ENCODE measurements around the gene DLG2.

DLG2 gene

DNA sequence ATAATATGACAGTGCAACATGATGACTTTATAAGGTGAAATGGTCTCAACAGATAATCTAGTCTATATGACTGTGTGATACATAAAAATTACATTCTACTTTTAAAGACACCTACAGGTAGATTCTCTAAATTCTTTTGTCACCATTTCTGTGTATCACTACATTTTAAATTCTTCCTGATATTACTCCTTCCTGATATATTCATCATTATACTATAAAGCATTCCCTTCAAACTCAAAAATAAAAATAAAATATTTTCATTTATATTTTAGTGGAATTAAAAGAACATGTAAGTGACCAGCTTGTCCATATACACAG is 1062.3 kb downstream of the DLG2 start:
- Histone ChIP-seq H3K27me3 (ENCODE audit: insufficient read depth, low read length) (no peaks in the 10 kb centered on the region), H3K4me3 (ENCODE audit: low read length) (no peak overlapping the region), H3K4me1 (ENCODE audit: insufficient read depth, low read length) (no peaks in the 10 kb centered on the region), H2AFZ (ENCODE audit: low read depth, low read length) (no peak overlapping the region), H3K9me3 (ENCODE audit: low read length) (no peaks in the 10 kb centered on the region), H3K36me3 (ENCODE audit: insufficient read depth, low read length) (no peaks in the 10 kb centered on the region)

DNA sequence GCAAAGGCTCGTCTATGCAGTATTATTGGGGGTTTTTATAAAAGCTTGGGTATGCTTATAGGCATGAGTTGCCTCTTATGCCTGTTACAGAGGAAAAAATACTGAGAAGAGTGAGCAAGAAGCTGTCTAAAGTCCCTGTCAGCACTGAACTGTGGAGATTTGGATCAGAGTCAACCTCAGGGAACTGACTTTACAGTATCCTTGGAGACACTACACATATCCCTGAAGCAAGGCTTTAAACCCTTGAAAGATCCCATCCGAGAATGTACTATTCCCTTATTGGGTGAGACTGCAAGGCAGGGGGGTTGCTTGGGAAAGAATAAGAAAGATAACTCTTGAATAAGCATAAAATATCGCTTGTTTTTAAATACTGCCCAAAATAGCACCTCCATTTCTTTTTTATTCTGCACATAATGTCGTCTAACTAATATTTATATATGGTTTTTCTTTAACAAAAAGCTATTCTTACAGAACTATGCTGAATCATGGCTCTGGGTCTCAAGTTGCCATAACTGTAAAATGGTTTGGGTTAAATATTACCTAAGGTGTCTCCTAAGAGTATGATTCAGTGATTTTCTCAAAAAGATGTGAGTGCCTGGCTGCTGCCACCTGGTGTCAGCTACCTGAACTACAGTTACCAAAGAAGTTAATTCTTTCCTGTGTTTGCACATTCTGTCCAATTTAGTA is 1062.8 kb downstream of the DLG2 start:
- Histone ChIP-seq H3K36me3 (ENCODE audit: insufficient read depth, low read length) (no peaks in the 10 kb centered on the region), H3K27me3 (ENCODE audit: insufficient read depth, low read length) (no peaks in the 10 kb centered on the region), H3K9me3 (ENCODE audit: low read length) (no peaks in the 10 kb centered on the region), H2AFZ (ENCODE audit: low read depth, low read length) (no peak overlapping the region), H3K4me3 (ENCODE audit: low read length) (no peak overlapping the region), H3K4me1 (ENCODE audit: insufficient read depth, low read length) (no peaks in the 10 kb centered on the region)

DNA sequence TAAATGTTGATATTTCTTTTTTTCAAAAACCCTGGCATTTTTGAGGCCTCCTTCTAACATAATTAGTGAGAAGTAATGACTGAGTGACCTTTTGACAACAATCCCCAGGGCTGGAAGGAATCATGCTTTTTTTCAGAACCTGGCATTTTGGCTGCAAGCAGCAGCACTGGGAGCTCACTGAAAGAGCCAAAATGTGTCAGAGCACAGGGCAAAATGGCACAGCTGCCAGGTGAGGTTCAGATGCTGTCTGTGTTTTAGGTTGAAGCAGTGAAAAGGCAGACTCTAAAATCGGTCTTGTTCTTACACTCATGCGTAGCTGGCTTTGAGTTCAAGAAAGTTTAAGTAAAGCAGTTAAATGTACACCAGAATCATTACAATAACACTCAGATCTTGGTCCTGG is 1063.8 kb downstream of the DLG2 start:
- no peaks in the 10 kb centered on the region for H3K9me3 ChIP-seq (ENCODE audit: low read length)
- no peak overlapping the region for H2AFZ ChIP-seq (ENCODE audit: low read depth, low read length)
- H3K36me3 ChIP-seq (ENCODE audit: insufficient read depth, low read length), result no peaks in the 10 kb centered on the region

DNA sequence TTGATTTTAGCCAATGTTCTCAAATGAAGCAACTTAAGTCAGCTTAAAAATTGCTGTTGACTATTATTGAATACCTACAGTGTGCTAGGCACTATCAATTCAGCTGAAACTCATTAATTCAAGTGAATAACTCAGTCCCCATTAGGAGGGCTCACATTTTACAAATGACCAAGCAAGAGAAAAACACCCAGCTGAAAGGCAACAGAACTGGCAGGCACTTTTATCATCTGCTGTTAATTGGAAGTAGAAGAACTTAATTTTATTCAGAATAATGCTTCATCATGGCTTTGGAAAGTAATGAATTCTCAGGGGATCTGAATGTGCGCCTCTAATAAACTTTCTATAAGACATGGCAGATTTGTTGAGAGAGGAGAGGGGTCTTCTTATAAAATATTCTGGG is 1066.9 kb downstream of the DLG2 start:
- Histone ChIP-seq H3K9me3 (ENCODE audit: low read length) (no peaks in the 10 kb centered on the region), H3K36me3 (ENCODE audit: insufficient read depth, low read length) (no peaks in the 10 kb centered on the region), H3K4me1 (ENCODE audit: insufficient read depth, low read length) (no peaks in the 10 kb centered on the region), H3K4me3 (ENCODE audit: low read length) (no peak overlapping the region), H2AFZ (ENCODE audit: low read depth, low read length) (no peak overlapping the region), H3K27me3 (ENCODE audit: insufficient read depth, low read length) (no peaks in the 10 kb centered on the region)

More for the DNA sequence above, 1063.8 kb downstream of the DLG2 start:
- Histone ChIP-seq H3K4me3 (ENCODE audit: low read length) (no peak overlapping the region), H3K4me1 (ENCODE audit: insufficient read depth, low read length) (no peaks in the 10 kb centered on the region), H3K27me3 (ENCODE audit: insufficient read depth, low read length) (no peaks in the 10 kb centered on the region)

DNA sequence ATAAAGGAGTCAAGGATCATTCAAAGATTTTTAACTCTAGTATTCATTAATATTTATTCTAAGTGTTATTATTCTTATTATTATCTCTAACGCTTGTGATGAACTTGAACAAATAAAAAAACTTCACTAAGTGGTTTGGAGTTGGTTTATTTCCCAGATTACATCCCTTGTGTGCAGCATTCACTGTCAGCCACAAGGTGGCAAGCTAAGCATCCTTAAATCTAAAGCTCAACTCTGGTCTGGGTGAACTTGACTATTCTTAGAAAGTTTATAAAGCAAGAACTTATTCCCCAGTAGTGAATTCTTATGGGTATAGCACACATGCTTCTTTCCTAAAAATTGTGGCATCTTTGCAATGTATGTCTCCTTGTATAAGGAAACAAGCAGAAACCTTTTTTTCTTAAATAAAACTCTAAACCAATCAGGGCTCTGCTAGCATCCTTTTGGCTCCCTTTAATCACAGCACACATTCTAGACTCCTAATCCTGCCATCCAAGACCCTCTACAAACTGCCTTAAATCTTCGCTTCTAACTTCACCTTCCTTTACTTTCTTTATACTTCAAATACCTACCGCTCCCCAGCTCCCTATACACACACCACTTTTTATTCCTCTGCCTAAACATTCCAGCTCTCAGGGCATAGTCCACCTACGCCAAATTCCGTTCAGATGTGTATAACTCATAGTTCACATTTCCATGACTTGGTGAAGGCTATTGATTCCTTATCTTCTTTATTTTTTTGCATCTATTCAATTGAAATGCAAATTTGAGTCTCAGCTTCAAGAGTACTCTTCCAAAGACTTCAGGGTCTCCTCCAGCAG is 1068.8 kb downstream of the DLG2 start:
- Histone ChIP-seq H3K36me3 (ENCODE audit: insufficient read depth, low read length) (no peaks in the 10 kb centered on the region), H3K4me3 (ENCODE audit: low read length) (no peak overlapping the region), H3K27me3 (ENCODE audit: insufficient read depth, low read length) (no peaks in the 10 kb centered on the region), H3K9me3 (ENCODE audit: low read length) (no peaks in the 10 kb centered on the region), H2AFZ (ENCODE audit: low read depth, low read length) (no peak overlapping the region), H3K4me1 (ENCODE audit: insufficient read depth, low read length) (no peaks in the 10 kb centered on the region)

DNA sequence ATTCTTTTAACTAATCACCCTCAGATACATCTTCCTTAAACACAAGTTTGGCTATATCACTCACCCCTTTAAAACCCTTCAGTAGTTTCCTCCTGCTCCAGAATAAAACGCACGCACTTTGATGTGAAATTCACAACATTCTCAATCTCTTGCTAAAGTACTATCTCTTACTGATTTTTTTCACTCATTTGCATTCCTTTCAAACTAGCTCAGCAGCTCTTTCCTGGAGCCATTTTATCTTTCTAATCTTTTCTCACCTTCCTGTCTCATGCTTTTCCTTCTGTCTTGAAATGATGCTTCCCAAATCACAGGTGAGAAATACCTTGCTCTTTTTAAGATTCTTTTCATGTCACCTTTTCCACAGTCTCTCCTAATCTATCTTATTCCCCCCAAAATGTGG is 1074.4 kb downstream of the DLG2 start:
- no peaks in the 10 kb centered on the region for H3K9me3 ChIP-seq (ENCODE audit: low read length)
- H3K27me3 ChIP-seq (ENCODE audit: insufficient read depth, low read length), result no peaks in the 10 kb centered on the region
- no peaks in the 10 kb centered on the region for H3K36me3 ChIP-seq (ENCODE audit: insufficient read depth, low read length)
- H2AFZ ChIP-seq (ENCODE audit: low read depth, low read length), result no peak overlapping the region
- H3K4me3 ChIP-seq (ENCODE audit: low read length), result no peak overlapping the region
- H3K4me1 ChIP-seq (ENCODE audit: insufficient read depth, low read length), result no peaks in the 10 kb centered on the region

DNA sequence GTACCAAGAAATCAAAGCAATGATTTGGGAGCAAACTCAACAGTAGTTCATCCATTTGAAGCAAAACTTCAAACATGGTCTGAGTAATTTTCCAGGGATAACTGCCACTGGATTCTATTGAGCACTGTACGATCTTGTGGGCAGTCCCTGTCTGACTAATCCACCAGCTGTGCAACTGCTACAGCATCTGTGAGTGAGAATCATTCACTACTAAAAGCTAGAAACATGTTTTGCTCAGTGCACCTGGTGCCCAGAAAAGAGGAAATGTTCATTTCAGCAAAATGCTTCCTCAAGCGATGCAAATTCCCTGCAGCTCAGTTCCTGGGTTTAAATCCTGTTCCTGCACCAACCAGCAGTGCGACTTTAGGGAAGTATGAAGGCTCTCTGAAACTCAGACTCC is 1077.9 kb downstream of the DLG2 start:
- no peak overlapping the region for H3K4me3 ChIP-seq (ENCODE audit: low read length)
- no peaks in the 10 kb centered on the region for H3K36me3 ChIP-seq (ENCODE audit: insufficient read depth, low read length)
- no peak overlapping the region for H2AFZ ChIP-seq (ENCODE audit: low read depth, low read length)
- no peaks in the 10 kb centered on the region for H3K9me3 ChIP-seq (ENCODE audit: low read length)
- H3K4me1 ChIP-seq (ENCODE audit: insufficient read depth, low read length), result peaks cover 5% of the 10 kb centered on the region
- no peaks in the 10 kb centered on the region for H3K27me3 ChIP-seq (ENCODE audit: insufficient read depth, low read length)

DNA sequence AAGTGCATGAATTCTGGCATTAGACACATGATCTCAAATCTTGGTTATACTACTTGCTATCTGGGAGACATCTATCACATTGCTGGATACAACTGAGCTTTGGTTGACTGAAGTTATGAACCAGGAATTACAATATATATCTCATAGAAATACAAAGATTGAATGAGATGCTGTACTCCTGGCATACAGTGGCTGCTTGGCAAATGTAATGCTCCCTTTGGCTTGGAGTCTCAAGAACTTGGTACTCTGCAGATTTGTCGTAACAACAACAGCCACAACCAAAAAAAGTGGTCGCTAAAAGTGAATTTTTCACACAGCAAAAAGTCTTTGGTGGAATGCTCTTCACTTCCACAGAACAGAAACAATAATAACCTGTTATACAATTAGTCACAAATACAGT is 1082.6 kb downstream of the DLG2 start:
- Histone ChIP-seq H2AFZ (ENCODE audit: low read depth, low read length) (no peak overlapping the region), H3K9me3 (ENCODE audit: low read length) (no peaks in the 10 kb centered on the region), H3K4me3 (ENCODE audit: low read length) (no peak overlapping the region), H3K27me3 (ENCODE audit: insufficient read depth, low read length) (no peaks in the 10 kb centered on the region), H3K36me3 (ENCODE audit: insufficient read depth, low read length) (no peaks in the 10 kb centered on the region), H3K4me1 (ENCODE audit: insufficient read depth, low read length) (peaks cover 16% of the 10 kb centered on the region)

DNA sequence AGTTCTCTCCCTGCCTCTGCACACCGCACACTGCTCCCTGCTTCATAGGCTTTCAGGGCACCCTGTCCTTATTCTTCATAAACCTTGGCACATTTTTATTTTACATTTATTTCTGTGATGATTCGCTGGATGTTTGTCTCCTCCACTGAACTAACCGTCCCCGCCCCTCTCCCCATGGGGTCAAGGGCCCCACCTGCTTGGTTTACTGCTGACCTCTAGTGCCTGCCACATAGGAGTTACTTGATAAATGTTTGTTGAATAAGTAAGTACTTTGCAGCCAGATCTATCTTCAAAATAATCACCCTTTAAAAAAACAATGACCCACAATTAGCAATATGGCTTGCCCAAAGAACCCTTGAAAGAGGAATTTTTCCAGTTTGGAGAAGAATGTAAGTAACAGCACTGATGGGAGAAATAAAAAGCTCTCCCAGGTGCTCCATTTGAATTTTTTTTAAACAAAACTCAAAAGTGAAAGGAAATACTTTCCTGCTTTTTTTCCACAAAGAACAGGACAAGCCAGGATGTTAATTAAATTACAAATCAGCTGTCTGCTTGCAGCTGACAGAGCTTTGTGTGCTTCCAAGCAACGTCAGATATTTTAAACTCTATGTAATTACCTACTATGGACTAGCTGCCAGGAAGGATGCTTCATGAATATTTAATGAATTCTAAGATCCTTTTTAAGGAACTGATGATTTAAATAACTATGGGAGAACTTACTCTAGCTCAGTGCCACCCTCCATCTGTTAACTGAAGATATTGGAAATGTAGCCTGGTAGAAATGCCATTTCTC is 1083.6 kb downstream of the DLG2 start:
- Histone ChIP-seq H2AFZ (ENCODE audit: low read depth, low read length) (no peak overlapping the region), H3K4me1 (ENCODE audit: insufficient read depth, low read length) (peaks cover 16% of the 10 kb centered on the region), H3K4me3 (ENCODE audit: low read length) (no peak overlapping the region), H3K9me3 (ENCODE audit: low read length) (no peaks in the 10 kb centered on the region), H3K36me3 (ENCODE audit: insufficient read depth, low read length) (no peaks in the 10 kb centered on the region), H3K27me3 (ENCODE audit: insufficient read depth, low read length) (no peaks in the 10 kb centered on the region)

DNA sequence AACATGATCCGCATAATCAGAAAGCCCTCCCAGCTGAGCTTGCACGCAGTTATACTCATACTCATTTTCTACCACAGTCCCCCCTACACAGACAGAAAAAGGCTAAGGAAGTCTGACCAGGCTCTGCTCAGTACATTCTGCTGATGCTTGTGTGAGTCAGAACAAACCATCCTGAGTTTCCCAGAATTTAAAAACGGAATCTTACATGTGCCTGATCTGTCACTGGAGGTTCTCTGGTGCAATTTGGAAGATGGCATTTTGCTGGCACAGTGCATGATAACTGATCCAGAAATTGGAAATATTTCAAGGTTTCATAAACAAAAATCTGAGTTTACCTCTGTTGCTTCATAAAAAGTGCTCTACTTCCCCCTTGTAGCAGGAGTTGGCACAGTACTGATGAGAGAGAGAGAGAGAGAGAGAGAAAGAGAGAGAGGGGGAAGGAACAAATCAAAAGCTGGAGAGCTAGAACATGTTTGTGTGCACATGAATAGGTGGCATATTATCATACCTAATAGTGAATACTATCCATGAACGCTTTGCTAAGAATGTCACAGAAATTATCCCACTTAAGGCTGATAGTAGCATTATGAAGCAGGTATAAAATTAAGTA is 1085.3 kb downstream of the DLG2 start:
- Histone ChIP-seq H3K36me3 (ENCODE audit: insufficient read depth, low read length) (no peaks in the 10 kb centered on the region), H3K27me3 (ENCODE audit: insufficient read depth, low read length) (no peaks in the 10 kb centered on the region), H2AFZ (ENCODE audit: low read depth, low read length) (no peak overlapping the region), H3K4me3 (ENCODE audit: low read length) (no peak overlapping the region), H3K9me3 (ENCODE audit: low read length) (no peaks in the 10 kb centered on the region), H3K4me1 (ENCODE audit: insufficient read depth, low read length) (peaks cover 16% of the 10 kb centered on the region)

DNA sequence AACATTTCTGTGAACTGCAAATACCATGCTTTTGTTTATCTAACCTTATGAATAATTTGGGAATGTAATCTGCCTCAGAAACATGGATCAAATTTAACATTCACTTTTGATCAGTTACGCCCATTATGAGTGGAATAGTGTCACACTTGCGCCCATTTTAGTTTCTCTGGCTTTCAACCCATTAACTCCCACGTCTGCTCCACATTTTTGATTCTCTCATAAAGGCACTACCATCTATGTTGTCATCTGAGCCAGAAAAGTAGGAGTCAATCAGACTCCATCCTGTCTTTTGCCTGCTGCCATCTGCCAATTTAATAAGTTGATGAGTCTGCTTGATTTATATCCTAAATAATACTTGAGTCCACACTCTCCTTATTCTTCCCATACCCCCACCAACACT is 1090.7 kb downstream of the DLG2 start:
- no peaks in the 10 kb centered on the region for H3K36me3 ChIP-seq (ENCODE audit: insufficient read depth, low read length)
- no peak overlapping the region for H2AFZ ChIP-seq (ENCODE audit: low read depth, low read length)
- H3K27me3 ChIP-seq (ENCODE audit: insufficient read depth, low read length), result no peaks in the 10 kb centered on the region
- no peaks in the 10 kb centered on the region for H3K4me1 ChIP-seq (ENCODE audit: insufficient read depth, low read length)
- H3K9me3 ChIP-seq (ENCODE audit: low read length), result no peaks in the 10 kb centered on the region
- H3K4me3 ChIP-seq (ENCODE audit: low read length), result no peak overlapping the region

DNA sequence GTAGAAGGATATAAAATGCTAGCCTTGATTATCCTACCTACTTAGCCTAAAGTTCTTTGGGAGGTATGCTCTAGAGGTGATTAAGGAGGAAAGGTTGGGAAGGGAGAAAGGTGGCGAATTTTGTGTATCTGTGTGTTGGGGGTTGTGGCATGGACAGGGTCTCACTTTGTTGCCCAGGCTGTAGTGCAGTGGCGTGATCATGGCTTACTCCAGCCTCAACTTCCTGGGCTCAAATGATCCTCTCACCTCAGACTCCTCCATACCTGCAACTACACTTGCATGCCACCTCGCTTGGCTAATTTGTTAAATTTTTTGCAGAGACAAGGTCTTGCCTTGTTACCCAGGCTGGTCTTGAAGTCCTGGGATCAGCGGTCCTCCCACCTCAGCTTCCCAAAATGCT is 1094.8 kb downstream of the DLG2 start:
- Histone ChIP-seq H2AFZ (ENCODE audit: low read depth, low read length) (no peak overlapping the region), H3K4me3 (ENCODE audit: low read length) (no peak overlapping the region), H3K9me3 (ENCODE audit: low read length) (no peaks in the 10 kb centered on the region), H3K27me3 (ENCODE audit: insufficient read depth, low read length) (no peaks in the 10 kb centered on the region), H3K36me3 (ENCODE audit: insufficient read depth, low read length) (no peaks in the 10 kb centered on the region), H3K4me1 (ENCODE audit: insufficient read depth, low read length) (no peaks in the 10 kb centered on the region)

DNA sequence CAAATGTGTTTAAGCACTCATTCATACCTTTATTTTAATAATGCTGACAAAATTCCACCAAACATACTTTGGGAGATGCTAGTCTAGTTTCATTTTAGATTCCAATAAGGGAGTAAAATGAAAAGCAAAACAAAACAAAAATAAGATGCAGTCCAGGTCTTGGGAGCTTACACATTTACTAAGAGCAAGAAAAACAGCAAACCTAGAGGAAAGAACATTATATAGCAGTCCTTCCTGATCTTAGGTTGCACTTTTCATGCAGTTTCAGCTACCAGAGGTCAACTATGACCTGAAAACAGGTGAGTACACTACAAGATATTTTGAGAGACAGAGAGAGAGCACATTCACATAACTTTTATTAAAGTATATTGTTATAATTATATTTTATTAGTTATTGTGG is 1100.9 kb downstream of the DLG2 start:
- no peaks in the 10 kb centered on the region for H3K4me1 ChIP-seq (ENCODE audit: insufficient read depth, low read length)

More for the DNA sequence above, 1100.9 kb downstream of the DLG2 start:
- Histone ChIP-seq H2AFZ (ENCODE audit: low read depth, low read length) (no peak overlapping the region), H3K27me3 (ENCODE audit: insufficient read depth, low read length) (no peaks in the 10 kb centered on the region), H3K4me3 (ENCODE audit: low read length) (no peak overlapping the region), H3K9me3 (ENCODE audit: low read length) (no peaks in the 10 kb centered on the region), H3K36me3 (ENCODE audit: insufficient read depth, low read length) (no peaks in the 10 kb centered on the region)

Data from neuron (in vitro differentiated cells).